SKM-1 (cell line): Measurements from ENCODE around the gene CHRDL2.
"Not testable (repeated sequence)": the region's sequence is repeated elsewhere in the genome, so short reads cannot be mapped to it uniquely, and the experiment has no call there.

Experiments used
- DNase-seq: peaks from one replicate; lab custom pipeline; 2025; ENCODE audit not compliant: unreplicated experiment; lab: John Stamatoyannopoulos, UW

The CHRDL2 gene

DNA sequence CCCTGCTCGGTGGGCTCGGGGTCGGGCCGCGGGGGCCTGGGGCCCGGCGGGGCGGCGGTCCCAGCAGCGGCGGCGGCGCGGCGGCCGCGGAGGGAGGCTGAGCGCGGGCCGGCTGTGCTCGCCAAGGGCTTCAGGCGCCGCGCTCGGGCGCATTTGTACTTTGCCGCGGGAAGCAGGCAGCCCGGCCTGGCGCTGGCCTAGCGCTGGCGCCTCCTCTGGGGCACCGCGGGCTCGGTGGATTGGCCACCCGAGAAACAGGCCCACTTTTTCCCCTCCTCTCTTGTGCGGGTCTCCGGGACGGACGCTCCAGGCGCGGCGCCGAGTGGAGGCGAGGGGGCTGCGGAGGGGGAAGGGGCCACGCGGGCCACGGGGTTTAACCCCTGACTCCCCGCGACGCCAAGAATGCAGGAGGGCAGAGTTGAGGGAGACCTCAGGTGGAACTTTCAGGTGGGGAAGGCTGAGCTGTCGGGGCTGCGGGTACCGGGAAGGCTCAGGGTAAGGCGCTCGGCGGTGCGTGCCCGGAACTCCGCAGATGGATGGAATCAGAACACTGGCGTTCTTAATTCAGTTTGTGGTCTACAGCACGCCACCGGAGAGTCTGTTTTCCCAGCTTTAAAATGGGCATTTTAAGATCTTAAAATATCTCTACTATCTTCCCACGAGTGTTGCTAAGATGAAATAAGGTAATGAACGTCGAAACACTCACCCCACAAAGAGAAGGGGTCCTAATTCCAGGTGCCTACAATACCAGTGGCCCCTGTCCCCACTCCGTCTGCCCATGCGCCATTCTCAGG lies at the start of gene CHRDL2:
TSS of gene CHRDL2 (minus strand) at position 126 of the 794 bp plus-strand sequence. CDS start 538 bp downstream, outside the sequence.
- no peak for DNase-seq

- DNase-seq: no peak
These were observed 49.2 kb upstream of the CHRDL2 start for GRCh38 chr11:74780248-74781005.

DNA sequence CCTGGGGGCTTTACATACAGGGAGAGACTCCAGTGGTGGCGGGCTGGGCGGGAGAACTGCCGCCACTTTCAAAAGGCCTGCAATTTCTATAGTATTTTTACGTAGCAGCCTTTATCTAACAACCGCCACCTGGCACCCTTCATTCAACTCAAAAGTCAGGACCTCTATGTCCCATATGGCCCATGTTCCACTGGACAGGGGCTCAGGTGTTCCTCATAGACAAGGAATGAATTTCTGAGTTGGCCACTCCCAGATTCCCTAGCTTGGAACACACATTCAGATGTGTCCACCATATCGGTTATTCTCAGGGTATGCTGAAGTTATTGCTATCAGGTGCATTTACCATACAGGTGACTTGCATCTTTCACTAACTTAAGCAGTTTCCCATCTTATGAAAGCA lies 47.4 kb upstream of the CHRDL2 start:
- no peak for DNase-seq

- DNase-seq: no peak
These were observed 46.7 kb upstream of the CHRDL2 start for GRCh38 chr11:74777877-74778276.

DNA sequence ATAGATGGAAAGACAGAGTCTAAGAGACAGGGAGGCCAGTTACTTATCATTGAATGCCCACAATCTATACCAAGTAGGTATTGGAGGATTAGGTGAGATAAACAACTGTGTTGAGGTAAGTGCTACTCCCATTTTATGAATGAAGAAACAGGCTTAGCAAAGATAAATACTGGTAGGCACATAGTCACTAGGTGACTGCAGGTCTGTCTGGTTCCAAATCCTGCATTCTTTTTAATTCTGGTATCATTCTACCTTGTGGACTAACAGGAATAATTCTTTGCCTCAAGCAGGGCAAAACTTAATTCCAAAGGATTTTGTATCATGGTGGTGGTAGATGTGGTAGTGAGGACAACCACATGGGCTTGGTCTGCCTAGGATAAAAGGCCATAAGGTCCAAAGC lies 45.8 kb upstream of the CHRDL2 start:
- no peak for DNase-seq

DNA sequence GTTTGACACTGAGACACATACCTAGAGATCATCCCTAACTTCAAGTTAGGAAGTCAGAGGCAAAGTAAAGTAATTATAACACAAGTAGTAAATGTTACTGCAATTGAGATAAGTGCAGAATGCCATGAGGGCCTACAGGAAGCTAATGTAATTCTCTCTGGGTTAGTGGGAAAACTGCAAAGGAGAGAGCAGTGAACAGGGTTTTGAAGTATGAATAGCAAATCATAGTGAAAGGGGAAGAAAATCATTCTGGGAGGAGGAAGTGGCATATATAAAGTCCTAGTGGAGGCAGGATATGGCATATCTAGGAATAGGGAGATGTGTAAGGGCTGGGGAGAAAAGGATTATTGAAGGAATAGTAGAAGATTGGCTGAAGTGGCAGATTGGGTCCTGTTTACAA lies 45.3 kb upstream of the CHRDL2 start:
- DNase-seq: no peak

DNA sequence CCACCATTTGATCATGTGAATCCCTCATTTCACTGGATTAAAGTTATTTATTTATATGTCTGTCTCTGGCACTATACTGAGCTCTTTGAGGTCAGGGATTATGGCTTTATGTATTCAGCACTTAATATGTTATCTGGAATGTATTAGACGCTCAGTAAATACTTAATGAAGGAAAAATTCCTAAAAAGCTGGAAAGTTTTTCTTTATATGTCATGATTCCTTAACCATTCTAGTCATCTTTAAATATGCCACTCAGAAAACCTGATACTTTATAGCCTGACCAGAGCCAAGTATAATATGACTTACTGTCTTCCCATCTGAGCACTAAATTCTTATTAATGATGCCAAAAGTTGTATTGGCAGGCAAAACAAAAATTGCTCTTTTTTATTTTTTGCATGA lies 44.5 kb upstream of the CHRDL2 start:
- no peak for DNase-seq

GRCh38 chr11:74773476-74773875 lies 42.2 kb upstream of the CHRDL2 start:
- DNase-seq: no peak

- no peak for DNase-seq
These were observed 39.9 kb upstream of the CHRDL2 start for GRCh38 chr11:74771139-74771538.

DNA sequence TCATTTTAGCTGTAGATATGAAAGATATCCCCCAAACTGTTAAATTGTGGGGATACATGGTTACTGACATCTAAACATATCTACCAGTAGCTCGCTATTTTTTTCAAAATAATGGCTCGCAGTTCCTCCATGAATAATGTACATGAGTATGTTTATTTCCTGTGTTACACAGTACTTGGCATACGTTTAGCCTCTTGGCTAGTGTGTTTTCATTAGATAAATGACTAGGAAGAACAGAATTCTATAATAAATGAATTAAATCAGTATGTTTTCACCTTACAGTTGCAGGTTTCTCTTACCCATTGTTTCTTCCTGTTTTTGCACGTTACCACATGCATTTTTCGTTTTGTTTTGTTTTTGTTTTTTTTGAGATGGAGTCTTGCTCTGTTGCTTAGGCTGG lies 39.2 kb upstream of the CHRDL2 start:
- DNase-seq: no peak

- DNase-seq: no peak
These were observed 38.0 kb upstream of the CHRDL2 start for GRCh38 chr11:74769055-74769707.

DNA sequence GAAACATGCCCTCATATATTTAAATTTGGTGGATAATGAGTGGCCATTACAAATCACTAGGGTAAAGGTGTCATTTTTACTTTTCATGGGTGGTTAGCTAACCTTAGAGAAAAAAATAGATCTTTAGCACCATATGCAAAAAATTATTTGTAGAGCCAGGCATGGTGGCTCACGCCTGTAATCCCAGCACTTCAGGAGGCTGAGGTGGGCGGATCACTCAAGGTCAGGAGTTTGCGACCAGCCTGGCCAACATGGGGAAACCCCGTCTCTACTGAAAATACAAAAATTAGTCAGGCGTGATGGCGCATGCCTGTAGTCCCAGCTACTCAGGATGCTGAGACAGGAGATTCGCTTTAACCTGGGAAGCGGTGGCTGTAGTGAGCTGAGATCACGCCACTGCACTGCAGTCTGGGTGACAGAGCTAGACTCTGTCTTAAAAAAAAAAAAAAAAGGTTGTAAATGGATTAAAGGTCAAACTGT lies 37.0 kb upstream of the CHRDL2 start:
- DNase-seq: not testable (repeated sequence)

DNA sequence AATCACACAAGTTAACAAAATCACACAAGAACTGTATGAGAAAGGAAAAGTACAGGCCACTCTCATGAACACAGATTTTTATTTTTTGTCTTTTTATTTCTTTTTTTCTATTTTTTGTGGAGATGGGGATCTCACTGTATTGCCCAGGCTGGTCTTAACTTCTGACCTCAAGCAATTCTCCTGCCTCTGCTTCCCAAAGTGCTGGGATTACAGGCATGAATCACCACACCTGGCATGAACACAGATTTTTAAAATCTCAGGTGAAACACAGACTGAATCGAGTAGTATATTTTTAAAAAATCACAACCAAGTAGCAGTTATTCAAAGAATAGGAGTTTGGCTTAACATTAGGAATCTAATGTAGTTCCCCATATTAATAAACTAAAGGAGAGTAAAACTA lies 35.7 kb upstream of the CHRDL2 start:
- DNase-seq: no peak

- no peak for DNase-seq
These were observed 25.3 kb upstream of the CHRDL2 start for GRCh38 chr11:74756571-74756970.

GRCh38 chr11:74755395-74755995 lies 24.3 kb upstream of the CHRDL2 start:
- DNase-seq: no peak

- no peak for DNase-seq
These were observed 23.5 kb upstream of the CHRDL2 start for GRCh38 chr11:74754507-74755252.

- DNase-seq: no peak
These were observed 20.1 kb upstream of the CHRDL2 start for GRCh38 chr11:74751303-74751702.

DNA sequence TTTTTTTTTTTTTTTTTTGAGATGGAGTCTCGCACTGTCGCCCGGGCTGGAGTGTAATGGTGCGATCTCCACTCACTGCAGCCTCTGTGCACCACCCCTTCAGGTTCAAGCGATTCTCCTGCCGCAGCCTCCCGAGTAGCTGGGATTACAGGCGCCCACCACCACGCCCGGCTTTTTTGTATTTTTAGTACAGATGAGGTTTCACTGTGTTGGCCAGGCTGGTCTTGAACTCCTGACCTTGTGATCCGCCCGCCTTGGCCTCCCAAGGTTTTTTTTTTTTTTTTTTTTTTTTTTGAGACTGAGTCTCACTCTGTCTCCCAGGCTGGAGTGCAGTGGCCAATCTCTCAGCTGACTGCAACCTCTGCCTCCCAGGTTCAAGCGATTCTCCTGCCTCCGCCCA lies 19.4 kb upstream of the CHRDL2 start:
- not testable (repeated sequence) for DNase-seq

- no peak for DNase-seq
These were observed 18.7 kb upstream of the CHRDL2 start for GRCh38 chr11:74749965-74750296.

DNA sequence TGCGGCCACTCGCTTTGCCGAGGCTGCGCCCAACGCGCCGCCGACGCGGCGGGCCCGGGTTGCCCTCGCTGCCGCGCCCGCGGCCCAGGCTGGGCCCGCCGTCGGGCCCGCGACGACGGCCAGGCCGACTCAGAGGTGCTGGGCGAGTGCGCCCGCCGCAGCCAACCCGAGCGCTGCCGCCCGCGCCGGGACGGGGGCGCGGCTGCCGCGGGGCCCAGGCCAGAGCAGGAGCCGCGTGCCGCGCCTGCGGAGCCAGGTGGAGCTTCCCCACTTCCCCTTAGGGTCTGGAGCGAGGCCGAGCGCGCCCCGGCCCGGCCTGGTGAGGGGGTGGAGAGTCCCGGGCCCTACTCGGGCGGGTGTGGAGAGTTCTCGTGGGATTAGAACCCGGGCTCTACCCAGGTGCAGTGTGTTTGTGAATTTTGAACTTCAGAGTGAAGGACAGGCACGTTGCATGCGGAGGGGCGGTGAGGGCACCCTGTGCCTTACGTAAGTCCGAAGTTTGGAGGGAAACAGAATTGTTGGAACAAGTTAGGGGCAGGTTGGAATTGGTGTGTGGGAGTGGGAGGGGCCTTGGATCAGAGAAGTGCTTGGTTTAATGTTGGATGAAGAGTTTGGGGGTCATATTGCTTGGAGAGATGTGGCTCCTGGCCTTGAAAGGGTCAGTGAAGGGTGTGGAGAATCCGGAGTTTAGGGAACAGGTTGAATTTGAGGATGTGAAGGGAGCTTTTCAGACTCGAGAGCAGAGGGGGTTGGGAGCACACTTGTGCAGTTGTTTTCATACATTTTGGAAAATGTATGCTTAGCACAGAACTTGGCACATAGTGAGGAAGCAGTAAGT lies 18.1 kb upstream of the CHRDL2 start:
- DNase-seq: peak; percentile 77
